ENCODE data around the gene MGST3.
"Not testable (repeated sequence)": the region's sequence is repeated elsewhere in the genome, so short reads cannot be mapped to it uniquely, and the experiment has no call there.

MGST3 gene

DNA sequence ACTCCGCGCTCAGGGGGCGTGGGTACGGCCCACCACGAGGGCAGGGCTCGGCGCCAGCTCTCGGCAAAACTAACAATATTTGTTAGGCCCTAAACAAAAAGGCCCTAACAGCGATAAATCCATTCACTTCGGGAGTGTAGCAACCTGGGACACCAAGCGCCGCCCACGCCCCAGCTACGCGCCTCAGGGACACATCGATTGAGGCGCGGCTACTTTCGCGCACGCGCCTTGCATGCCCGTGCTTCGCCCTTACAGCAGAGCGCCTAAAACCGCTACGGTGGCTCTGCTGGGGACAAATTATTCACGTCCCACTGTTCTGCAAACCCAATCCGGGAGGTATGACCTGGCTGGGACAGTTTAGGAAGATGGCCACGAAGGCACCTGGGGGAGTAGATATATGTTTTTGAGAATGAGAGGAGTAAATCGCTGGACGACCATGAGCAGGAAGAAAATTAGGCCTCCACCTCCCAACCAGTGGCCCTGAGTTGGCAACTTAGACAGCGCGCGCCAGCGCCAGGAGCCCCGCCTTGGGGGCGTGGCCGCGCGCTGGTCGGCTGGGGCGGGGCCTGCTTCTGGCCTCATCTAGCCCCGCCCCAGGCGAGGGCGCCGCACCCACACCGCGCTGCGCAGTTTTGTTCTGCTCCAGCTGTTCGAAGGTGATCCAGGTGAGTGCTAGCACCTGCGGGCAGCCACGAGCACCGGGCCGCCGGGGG lies at the start of gene MGST3:
TSS of gene MGST3 (plus strand) at position 606 of the 713 bp plus-strand sequence. CDS start 18,614 bp downstream, outside the sequence.
- DNase-seq (ENCODE audit: low read depth in 2 of 2) = peak; percentile 90

- no peak for DNase-seq (ENCODE audit: low read depth in 2 of 2)
Observed at GRCh38 chr1:165581926-165582325, 49.1 kb upstream of the MGST3 start.

DNA sequence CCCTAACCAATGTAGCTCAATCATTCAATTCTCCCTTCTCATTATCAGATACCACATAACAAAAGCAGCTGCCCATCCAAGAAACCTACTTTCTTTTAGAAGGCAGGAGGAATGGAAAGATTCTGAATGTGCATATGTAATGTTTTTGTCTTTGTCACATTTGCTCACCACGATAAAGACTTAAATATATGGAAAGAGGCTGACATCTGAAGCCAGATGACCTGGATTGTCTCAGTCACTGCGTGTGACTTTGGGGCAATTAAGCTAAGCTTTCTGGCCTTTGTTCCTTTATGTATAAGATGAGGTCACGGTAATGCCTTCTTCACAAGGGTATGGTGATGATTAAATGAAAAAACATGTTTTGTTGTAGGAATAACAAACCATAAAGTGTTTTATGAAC lies 44.6 kb upstream of the MGST3 start:
- no peak for DNase-seq (ENCODE audit: low read depth in 2 of 2)

- not testable (repeated sequence) for DNase-seq (ENCODE audit: low read depth in 2 of 2)
Observed at GRCh38 chr1:165591391-165591790, 39.6 kb upstream of the MGST3 start.

GRCh38 chr1:165592945-165593823 lies 37.9 kb upstream of the MGST3 start:
- peak; percentile 21 to 58 for DNase-seq (ENCODE audit: low read depth in 2 of 2)

DNA sequence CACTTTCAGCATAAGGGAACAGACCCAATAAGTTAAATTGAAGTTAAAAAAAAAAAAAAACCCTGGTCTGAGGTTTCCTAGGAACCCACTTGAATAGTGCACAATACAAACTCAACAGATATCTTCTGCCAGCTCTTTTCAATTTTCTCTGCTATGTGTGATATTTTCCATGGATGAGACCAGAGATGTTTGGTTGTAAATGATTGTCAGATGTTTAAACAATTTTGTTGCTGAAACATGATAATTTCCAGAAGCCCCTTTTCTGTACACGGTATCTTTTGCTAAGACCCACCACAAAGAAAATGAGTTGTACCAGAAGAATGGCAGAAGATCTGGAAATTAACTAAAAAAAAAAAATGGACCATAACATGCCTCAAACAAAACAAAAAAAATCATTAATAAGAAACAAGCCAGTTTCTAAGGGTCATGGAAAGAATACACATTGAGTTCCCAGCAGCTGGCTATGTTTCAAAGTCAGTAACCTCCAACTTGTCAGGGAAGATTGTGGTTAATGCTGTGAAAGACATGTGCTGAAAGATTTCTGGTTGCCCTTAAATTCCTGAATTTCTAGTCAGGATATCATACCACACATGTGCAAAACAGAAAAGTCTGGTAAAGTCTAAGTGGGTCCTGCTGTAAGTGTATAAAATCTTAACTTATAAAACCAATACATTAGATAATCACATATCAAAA lies 35.6 kb upstream of the MGST3 start:
- no peak for DNase-seq (ENCODE audit: low read depth in 2 of 2)

GRCh38 chr1:165597883-165598675 lies 33.0 kb upstream of the MGST3 start:
- DNase-seq (ENCODE audit: low read depth in 2 of 2) = peak; percentile 90 to 92

- DNase-seq (ENCODE audit: low read depth in 2 of 2) = no peak
Observed at GRCh38 chr1:165598676-165599059, 32.4 kb upstream of the MGST3 start.

- DNase-seq (ENCODE audit: low read depth in 2 of 2) = no peak
Observed at GRCh38 chr1:165600793-165601192, 30.2 kb upstream of the MGST3 start.

DNA sequence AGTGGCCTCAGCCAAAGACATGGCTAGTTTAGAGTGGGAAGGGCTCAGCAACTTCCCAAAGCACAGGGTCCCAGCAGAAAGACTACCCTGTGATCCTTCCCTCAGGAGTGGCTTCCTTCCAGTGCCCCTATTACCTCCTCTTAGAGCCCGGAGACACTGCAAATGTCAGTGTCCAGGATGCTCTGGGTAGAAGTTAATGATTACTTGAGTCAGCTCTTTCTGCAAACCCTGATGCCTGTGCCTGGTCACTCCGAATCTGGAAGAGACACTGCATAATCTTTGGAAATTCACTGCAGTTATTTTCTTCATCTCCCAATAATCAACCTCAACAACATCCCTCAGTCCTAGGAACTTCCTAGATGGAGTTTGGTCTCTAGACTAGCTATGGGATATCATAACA lies 27.2 kb upstream of the MGST3 start:
- no peak for DNase-seq (ENCODE audit: low read depth in 2 of 2)

- DNase-seq (ENCODE audit: low read depth in 2 of 2) = no peak
Observed at GRCh38 chr1:165605246-165605645, 25.8 kb upstream of the MGST3 start.

DNA sequence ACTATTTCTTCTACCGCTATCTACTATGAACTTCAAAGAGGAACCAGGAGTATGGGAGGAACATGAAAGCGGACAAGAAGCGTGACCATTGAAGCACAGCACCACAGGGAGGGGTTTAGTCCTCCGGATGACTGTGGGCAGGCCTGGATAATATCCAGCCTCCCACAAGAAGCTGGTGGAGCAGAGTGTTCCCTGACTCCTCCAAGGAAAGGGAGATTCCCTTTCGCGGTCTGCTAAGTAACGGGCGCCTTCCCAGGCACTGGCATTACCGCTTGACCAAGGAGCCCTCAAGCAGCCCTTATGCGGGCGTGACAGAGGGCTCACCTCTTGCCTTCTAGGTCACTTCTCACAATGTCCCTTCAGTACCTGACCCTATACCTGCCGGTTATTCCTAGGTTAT lies 24.4 kb upstream of the MGST3 start:
- DNase-seq (ENCODE audit: low read depth in 2 of 2) = not testable (repeated sequence)

GRCh38 chr1:165610866-165611265 lies 20.2 kb upstream of the MGST3 start:
- DNase-seq (ENCODE audit: low read depth in 2 of 2) = no peak

DNA sequence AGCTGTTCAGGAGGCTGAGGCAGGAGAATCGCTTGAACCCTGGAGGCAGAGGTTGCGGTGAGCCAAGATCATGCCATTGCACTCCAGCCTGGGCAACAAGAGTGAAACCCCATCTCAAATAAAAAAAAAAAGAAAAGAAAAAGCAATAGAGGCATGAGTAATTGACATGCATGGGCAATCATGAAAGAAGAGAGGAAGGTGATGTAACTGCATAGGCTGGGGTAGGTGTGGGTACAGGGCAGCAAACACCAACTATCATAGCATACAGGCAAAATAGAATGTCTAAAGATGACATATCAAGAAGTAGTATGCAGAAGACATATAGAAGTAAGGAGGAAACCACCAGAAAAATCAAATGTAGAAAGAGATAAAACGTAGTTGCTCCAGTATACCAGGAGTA lies 19.0 kb upstream of the MGST3 start:
- DNase-seq (ENCODE audit: low read depth in 2 of 2) = no peak

DNA sequence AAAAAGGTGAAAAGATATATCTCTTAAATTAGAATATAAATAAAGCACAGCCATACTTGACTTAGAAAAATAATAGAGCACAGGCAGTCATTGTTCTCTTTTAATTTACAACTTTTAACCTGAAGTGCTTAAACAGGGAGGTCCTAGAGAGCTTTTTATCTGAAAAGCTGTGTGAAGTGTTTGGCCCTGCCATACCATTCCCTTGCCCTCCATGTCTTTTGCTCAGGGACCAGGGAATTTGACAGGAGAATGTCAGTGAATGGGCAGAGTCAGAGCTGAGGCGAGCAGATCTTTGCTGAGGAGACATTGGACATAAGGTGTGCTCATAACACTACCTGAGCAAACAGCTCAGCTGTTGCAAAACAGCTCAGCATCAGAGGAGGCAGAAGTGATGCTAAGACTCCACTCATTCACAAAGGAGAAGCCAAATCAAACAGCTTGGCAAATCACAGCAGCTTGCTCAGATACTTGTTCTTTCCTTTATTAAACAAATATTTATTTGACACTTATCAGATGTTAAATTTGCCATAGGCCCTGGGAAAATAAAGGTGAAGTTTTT lies 14.9 kb upstream of the MGST3 start:
- DNase-seq (ENCODE audit: low read depth in 2 of 2) = no peak

- no peak for DNase-seq (ENCODE audit: low read depth in 2 of 2)
Observed at GRCh38 chr1:165616987-165617546, 14.0 kb upstream of the MGST3 start.

DNA sequence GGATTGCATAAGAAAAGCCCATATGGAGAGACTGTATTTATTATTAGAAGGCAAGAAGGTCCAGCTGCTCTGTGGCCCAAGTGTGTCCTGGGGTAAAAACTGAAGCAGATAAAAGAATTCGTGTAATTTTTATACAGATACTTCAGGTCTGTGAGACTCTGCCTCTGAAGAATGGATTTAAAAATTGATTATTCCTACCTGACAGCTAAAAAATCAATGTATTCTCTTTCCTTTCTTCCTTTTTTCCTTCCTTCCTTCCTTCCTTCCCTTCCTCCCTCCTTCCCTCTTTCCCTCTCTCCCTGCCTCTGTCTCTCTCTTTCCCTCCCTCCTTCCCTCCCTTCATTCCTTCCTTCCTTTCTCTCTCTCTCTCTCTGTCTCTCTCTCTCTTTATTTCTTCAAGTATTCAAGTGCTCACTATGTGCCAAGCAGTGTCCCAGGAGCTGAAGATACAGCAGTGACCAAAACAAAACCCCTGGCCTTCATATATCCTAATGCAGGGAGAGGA lies 11.3 kb upstream of the MGST3 start:
- DNase-seq (ENCODE audit: low read depth in 2 of 2) = no peak

DNA sequence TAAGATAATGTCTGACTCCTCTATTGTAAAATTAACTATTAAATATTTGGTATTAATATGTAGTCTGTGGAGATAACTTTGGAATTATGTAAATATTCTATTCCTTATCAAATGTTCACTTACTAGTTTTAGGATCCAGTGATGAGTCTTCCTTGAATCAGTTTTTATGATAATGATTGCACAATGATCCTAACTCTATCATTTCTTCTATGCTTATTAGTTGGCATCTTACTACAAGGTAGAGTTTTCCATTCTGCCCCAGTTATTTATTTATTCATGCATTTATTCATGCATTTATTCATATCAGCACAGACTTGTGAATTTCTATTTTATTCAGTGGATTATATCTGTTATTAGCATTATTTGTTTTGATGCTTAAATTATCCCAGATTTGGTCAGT lies 7.4 kb upstream of the MGST3 start:
- DNase-seq (ENCODE audit: low read depth in 2 of 2) = no peak

- no peak for DNase-seq (ENCODE audit: low read depth in 2 of 2)
Observed at GRCh38 chr1:165624441-165624840, 6.6 kb upstream of the MGST3 start.

GRCh38 chr1:165628147-165628822 lies 2.7 kb upstream of the MGST3 start:
- DNase-seq (ENCODE audit: low read depth in 2 of 2) = no peak

Measured in stimulated activated CD8-positive, alpha-beta memory T cell treated with anti-CD3 and anti-CD28 coated beads, Interleukin-15, amount 100 ng/mL, for 4 hours (primary cell).